HG03575 (cell line): ENCODE data around the gene CDK11B.

Source experiments
- ATAC-seq: cut with Tn5 transposase; IDR thresholded peaks from one replicate; pipeline ENCODE4 v1.9.1; 2021; ENCODE audit not compliant: unreplicated experiment, insufficient number of reproducible peaks, low FRiP score; ENCODE audit errors: extremely low read depth

Gene CDK11B

DNA sequence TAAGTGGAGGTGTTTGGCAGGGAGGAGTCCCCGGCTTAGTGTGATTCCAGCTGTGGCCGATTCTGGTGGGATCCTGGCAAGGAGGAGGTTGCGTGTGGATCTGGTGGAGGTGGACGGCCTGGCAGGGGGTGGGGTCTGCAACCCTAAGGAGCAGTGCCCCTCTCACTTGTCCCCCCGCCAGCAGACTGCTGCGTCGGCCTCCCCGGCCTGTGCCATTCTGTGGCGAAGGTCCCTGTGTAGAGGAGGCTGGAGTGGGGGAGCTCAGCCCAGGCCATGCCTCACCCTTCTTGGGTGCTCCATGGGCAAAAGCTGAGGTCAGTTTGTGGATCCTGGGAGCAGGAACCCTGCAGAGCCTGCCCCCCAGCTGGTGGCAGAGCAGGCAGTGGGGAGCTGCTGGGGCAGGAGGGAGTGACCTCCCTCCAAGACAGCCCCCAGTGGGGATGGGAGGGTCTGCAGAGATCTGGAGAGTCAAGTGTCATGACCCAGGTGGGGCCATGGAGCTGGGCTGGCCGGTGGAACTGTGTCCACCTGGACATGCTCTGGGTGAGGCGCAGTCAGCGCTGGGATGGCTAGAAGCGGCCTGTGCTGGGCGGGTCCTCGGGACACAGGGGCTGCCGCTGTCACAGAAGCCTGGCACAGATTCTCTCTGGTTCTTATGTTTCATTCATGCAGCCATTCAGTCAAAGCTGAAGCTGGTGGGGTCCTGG lies 38.2 kb downstream of the CDK11B start:
- no peak for ATAC-seq

DNA sequence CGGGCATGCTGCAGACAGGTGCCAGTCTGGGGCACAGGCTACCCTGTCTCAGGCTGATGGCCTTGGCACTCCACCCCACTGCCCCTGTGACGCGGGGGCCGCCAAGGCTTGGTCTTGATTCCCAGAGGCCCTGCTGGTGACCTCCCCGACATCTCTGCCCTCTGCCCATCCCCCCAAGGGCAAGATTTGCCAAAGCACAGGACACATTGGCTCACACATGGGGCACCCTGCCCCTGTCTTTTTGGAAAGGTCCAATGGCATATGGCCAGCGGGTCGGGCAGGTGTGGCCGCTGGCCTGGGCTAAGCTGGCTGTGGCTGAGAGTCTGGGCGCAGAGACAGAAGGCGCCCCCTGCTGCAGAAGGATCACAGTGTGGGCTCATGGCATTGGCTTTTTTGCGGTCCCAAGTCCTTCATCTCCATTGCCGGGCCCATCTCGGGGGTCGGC lies 38.9 kb downstream of the CDK11B start:
- ATAC-seq: no peak

DNA sequence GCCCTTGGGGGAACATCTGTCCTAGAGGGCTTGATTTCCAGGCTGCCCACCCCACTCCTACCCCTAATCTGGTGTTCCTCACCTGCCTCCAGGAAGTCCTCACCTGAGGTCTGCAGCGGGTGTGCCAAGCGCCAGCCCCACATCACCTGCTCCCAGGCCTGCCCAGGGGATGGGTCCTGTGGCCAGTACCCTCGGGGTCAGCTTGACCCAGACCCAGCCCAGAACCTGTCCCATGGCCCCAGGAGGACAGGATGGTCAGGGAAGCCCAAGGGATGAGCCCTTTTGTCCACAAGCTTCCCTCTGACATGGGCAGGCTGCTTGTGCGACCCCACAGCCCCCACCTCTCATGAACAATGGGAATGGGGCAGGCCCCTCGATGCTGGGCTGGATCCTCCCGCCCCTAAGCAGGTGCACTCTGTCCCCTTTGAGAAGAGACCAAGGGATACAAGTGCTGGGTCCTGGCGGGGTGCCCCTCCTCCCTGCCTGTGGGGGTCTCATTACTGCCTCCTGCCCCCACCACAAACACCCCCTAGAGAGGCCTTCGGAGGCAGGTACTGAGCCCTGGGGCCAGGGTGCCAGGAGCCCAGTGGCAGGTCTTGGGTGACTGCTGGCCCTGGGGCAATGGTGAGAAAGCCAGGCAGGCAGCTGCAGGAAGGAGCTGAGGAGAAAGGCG lies 40.3 kb downstream of the CDK11B start:
- no peak for ATAC-seq

DNA sequence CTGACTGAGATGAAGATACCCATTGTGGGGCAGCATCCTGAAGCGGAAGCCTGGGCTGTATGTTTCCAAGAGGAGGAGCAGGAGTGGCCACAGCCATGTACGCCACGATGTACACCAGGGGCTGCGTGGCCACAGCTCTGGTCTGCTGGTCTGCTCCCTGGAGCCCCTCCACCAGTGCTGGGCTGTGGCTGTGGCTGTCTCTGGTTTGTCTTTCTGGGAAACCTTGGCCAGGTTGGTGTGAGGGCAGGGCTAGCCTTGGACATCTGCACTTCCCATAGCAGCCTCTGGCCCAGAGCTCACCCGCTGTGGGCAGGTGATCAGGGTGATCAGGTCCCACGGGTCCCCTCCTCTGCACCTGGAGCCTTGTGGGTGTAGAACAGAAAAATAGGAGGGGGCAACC lies 40.9 kb downstream of the CDK11B start:
- ATAC-seq: no peak

DNA sequence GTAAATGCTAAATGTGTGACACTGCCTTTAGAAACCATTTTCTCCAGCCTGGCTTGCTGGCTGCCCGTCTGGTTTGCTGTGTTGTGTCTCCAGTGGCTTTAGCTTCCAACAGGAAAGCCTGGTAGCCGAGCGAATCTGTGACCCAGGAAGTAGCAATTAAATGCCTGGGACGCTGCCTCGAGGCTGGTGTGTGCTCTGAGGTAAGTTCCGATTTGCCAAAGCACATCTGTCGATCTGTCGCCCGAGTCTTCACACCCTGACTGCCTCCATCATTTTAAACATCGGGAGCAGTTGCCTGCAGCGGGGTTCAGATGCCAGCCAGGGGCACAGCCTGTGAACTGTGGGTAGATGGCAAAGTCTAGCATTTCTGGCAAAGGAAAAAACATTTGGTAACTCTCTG lies 41.3 kb downstream of the CDK11B start:
- ATAC-seq: no peak

DNA sequence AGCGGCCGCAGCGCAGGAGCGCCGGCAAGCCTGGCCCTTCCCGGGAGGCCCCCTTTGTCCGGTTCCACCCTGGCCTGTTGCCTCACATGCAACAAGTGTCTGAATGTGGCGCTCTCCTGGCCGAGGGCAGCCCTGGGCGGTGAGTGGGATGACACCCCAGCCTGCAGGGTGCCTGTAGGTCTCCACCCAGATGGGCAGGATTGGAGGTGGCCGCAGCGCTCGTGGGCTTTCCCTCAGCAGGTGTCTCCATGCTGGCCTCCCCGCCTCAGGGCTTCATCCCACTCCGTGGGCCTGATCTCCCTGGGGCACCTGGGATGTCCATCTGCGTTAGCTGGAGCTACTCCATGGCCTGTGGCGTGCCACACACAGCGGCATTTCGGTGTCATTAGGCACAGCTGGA lies 42.0 kb downstream of the CDK11B start:
- ATAC-seq: no peak

DNA sequence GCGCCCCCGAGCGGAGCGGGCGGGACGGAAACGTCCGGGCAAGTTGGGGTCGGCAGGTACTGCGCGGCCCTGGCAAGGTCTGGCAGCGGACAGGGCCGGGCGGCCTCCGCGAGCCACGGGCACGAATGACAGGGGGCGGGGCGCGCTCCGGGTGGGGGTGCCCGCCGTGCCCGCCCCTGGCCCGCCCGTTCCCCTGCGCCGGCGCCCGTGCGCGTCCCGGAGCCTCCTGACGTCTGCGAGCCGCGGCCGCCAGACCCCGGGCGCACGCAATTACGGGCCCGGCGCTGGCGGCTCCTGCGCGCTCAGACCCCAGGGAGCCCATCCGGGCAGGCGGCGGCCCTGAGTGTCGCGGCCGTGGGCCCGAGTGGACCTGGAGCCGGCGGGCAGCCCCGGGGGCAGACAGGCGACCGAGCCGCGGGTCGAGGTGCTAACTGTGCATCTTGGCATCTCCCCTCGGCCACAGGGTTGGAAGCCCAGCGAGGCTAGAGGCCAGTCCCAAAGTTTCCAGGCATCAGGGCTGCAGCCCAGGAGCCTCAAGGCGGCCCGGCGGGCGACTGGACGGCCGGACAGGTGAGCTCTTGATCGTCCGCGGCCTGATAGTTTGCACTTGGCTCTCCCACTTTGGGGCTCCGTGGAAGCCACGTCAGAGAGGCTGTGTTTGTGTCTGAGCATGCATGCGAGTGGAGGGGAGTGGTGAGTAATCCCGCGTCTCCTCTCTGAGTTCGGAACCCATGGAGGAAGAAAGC lies 42.6 kb downstream of the CDK11B start:
- ATAC-seq: no peak

DNA sequence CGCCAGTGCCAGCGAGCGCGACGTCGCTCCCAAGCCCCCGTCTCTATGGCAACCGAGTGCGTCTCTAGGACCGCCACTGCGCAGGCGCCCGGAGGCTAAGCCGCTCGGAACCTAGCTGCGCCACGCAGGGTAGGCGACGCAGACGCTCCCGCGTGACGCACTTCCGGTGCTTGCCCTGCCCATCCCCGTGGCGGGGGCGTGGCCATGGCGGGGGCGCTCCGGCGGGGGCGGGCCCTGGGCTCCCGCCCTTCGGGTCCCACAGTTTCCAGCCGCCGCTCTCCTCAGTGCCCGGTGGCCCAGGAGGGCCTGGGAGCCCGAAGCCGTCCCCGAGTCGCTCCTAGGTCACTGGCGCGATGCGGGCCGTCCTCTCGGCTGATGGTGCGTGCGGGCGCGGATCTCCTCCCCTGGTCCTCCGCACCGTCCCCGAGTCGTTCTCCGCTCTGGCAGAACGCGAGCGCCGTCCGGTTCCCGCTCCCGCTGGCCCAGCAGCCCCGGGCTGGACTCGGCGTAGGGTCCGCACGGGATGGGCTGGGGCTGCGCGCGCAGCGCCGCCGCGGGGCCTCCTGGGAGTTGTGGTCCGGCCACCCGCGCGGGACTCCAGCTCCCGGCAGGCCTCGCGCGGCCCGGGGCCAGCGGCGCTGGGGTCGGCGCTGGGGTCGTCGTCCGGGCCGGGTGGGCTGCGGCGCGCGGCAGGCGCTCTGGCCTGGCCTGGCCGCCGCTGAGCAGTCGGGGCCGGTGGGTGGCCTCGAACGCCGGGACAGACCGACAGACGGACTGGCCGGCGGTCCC lies 43.4 kb downstream of the CDK11B start, which contains the start of gene MIB2:
MIB2 (plus strand) TSS at position 245 of the 789 bp plus-strand sequence. CDS start 7,953 bp downstream, outside the sequence.
- ATAC-seq: no peak

DNA sequence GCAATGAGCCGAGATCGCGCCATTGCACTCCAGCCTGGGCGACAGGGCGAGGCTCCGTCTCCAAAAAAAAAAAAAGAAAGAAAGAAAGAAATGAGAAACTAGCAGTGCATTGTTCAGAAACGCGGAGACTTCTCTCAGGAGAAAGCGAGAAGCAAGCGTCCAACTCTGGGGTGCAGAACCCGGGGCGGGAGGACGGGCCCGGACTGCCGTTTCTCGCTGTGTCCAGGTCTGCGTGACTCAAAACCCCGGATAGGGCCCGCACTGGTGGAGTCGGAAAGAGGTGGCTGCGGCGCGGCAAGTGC lies 43.9 kb downstream of the CDK11B start:
- ATAC-seq: no peak

DNA sequence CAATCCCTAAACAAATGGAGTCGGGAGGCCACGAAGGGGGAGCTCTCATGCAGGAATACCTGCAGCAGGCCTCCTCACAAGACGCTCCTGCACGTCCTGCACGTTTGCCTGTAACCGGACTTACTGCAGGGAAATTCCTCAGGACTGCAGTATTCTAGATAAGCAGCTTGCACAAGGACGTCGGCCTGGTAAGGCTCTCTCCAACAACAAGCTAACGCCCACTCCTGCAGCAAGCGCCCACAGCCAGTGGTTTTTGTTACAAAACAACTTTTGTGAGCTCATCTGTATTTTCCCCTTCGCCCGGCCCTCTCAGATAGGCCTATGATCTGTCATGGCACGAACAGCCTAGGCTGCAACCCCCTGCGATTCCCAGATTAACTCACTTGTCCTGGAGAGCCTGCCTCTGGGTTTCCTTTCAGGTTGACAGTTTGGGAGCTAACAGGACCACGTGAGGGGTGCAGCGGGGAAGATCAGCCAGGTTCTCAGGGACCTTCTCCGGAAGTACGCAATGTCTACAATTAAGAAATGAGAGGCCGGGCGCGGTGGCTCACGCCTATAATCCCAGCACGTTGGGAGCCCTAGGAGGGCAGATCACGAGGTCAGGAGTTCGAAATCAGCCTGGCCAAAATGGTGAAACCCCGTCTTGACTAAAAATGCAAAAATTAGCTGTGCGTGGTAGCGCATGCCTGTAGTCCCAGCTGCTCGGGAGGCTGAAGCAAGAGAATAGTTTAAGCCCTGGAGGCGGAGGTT lies 44.4 kb downstream of the CDK11B start:
- ATAC-seq: no peak

DNA sequence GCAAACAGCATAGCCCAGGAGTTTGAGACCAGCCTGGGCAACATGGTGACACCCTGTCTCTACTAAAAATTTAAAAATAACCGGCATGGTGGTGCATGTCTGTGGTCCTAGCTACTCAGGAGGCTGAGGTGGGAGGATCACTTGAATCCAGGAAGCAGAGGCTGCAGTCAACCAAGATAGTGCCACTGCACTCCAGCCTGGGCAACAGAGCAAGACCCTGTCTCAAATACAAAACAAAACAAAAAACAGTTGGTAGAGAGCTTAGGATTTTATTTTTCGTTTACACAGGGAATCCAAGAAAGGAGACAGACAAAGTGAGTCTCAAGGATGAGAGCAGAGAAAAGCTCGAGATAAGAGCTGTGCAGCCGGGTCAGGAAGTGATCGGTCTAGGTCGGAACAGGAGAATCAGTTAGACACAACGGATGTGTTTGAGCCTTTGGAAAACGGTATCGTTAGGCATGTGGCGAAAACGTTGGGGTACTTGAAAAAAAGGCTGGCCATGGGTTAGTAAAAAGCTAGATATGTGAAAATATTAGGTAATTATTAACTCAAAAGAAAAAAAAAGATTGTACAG lies 45.2 kb downstream of the CDK11B start:
- ATAC-seq: no peak

DNA sequence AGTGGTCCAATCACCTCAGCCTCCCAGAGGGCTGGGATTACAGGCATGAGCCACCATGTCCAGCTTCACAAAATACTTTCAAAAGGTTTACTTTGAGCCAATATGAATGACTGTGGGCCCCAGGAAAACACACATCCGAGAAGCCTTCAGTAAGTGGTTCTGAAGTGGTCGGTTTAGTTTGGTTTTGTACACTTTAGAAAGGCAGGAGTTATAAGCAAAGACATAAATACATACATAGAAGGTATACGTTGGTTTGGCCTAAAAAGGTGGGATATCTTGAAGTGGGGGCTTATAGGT lies 46.8 kb downstream of the CDK11B start:
- ATAC-seq: no peak

DNA sequence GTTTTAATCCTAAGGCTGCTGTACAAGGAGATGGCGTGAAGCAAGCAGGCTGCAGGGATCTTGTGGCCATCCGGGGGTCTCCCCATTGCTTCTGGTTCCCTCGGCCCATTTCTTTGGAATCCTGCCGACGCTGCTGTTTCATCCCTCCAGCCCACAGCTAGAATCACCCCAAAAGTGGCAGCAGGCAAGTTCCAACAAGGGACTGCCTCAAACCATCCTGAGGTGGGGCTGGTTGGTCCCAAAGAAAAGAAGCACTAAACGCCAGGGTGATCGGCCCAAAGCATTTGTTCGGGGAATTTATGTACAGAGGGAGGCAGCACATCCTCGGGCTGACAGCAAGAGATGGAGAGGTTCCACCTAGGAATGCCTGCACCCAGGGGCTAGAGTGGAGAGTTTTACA lies 48.0 kb downstream of the CDK11B start:
- no peak for ATAC-seq

DNA sequence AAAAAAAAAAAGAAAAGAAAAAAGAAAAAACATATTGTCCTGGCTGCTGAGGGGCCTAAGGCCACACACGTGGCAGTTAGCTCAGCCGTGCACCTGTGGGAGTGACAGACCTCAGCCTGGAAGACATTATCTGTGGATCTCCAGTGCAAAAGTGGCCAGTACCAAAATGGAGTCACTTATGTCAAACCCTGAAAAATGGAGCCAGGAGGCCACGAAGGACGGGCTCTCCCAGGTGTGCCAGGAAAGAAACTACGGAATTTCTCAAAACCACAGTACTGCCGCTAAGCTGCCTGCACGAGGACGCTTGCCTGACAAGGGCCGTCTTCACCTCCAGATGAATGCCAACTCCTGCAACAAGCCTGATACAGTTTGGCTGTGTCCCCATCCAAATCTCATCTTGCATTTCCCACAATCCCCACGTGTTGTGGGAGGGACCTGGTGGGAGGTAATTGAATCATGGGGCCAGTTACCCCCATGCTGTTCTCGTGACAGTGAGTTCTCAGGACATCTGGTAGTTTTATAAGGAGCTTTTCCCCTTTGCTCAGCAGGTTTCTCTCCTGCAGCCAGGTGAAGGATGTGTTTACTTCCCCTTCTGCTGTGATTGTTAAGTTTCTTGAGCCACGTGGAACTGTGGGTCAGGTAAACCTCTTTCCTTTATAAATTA lies 48.9 kb downstream of the CDK11B start:
- ATAC-seq: no peak

DNA sequence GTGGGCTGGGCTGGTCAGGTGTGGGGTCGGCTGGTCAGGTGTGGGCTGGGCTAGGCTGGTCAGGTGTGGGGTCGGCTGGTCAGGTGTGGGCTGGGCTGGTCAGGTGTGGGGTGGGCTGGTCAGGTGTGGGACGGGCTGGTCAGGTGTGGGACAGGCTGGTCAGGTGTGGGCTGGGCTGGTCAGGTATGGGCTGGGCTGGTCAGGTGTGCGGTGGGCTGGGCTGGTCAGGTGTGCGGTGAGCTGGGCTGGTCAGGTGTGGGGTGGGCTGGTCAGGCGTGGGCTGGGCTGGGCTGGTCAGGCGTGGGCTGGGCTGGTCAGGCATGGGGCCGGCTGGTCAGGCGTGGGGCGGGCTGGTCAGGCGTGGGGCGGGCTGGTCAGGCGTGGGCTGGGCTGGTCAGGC lies 52.6 kb downstream of the CDK11B start:
- ATAC-seq: no peak

DNA sequence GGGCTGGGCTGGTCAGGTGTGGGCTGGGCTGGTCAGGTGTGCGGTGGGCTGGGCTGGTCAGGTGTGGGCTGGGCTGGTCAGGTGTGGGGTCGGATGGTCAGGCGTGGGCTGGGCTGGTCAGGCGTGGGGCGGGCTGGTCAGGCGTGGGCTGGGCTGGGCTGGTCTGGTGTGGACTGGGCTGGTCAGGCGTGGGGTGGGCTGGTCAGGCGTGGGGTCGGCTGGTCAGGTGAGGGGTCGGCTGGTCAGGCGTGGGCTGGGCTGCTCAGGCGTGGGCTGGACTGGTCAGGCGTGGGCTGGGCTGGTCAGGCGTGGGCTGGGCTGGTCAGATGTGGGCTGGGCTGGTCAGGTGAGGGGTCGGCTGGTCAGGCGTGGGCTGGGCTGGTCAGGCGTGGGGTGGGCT lies 53.1 kb downstream of the CDK11B start:
- no peak for ATAC-seq

DNA sequence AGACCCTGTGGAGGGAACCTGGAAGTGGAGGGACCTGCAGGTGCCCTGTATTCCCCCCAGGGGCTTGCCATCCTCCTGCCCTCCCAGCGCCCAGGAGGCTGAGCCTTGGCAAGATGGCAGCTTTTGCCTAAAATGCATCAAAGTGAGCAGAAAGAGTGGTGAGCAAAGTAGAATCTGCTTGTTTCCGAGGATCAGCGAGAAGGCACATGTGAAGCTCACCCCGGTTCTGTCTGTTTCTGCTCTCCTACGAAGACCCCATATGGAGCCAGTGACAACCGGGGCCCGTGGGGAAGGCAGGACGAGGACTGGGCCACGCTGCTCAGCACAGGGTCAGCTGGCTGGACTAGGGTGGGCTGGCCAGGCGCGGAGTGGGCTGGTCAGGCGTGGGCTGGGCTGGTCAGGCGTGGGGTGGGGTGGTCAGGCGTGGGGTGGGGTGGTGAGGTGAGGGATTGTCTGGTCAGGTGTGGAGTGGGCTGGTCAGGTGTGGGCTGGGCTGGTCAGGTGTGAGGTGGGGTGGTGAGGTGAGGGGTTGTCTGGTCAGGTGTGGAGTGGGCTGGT lies 53.7 kb downstream of the CDK11B start:
- no peak for ATAC-seq
